NCI-H2171 (cell line): Measurements from ENCODE around the gene CRY1.

Experiments
- DNase-seq: peaks from one replicate; lab custom pipeline; 2025; lab: John Stamatoyannopoulos, UW

CRY1 gene

GRCh38 chr12:107093417-107094182, at the start of gene CRY1:
TSS of gene CRY1 (minus strand) at chr12:107093549. CDS start at chr12:107092961, 588 bp downstream.
- DNase-seq, result peak; percentile 97

GRCh38 chr12:107139787-107140186, 46.4 kb upstream of the CRY1 start:
- DNase-seq, result no peak

GRCh38 chr12:107138990-107139389, 45.6 kb upstream of the CRY1 start:
- DNase-seq, result no peak

DNA sequence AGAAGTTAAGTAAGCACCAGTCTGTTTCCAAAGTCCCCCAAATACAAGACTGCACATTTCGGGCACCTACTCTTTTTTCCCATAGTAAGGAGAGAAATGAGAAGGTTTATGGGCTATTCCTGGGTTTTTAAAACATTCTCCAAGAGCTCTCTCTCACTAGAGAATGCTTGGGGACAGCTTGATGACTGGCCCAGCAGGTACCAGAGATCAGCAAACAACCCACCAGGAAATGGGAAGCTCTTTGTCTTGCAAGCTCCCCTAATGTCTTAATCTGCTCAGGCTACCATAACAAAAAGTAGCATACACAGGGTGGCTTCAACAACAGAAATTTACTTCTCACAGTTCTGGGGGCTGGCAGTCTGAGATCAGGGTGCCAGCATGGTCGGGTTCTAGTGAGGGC, 41.8 kb upstream of the CRY1 start:
- DNase-seq, result no peak

DNA sequence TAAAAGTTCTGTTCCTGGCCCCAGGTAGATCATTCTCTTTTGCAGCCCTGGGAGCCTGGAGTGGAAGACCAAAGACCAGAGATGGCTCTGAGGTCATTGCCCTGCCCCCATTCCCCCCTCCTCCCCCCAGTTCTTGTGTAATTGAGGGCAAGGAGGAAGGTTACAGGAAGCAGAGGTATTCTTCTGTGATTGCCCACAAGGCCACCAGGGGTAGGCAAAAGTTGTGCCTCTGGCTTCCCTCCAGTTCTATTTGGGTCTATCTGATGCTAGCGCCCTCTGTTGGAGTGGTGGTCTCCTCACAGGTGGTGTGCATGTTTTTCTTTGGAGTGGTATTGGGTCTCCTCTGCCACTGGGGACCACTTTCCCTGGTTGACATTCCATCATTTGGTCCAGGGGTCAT, 41.2 kb upstream of the CRY1 start:
- no peak for DNase-seq

DNA sequence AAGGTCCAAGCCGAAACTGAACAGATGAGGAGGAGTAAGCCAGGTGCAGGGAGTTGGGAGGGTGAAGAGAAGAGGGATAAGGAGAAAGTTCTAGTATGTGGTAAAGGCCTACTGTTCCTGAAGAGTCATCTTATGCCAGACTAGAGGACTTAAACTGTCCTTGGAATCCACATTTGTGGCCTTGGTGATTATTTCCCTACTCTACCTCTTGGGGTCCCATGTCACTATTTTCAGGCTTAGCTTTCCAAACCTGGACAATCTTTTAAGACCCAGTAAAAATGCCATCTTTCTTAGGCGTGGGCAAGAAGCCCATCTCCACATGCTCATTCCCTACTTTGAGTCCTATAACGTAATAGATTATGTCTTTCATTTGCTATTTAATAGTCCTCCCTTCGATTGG, 40.1 kb upstream of the CRY1 start:
- DNase-seq, result no peak

- DNase-seq, result peak; percentile 75
Measured at GRCh38 chr12:107131832-107132616, 38.7 kb upstream of the CRY1 start.

GRCh38 chr12:107130830-107131611, 37.7 kb upstream of the CRY1 start:
- DNase-seq, result peak; percentile 53

DNA sequence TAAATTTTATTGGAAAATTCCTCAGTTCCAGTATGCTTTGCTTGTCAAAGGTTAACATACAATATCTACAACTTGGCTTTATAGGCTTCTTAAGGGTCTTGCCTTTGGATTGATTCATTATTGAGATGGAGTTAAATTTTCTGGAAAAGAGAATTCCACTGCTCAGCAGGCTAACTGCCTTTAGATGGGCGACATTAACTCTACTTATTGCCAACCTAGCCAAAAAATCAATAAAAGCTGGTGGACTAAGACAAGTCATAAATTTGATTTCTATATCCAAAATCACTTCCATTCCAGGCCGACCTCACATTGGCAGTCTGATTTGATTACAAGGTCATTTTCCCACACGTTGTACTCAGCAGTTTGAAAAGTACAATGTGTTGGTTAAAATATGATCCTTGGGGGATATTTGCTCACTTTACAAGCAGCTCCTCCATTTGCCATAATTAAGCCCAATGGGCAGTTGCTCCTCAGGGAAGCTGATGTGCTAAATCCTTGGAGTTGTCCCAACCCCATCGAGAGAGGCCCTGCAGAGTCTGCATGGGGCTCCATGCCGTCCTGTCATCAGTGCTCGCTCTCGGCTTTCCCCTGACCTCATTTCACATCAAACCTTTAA, 36.1 kb upstream of the CRY1 start:
- DNase-seq, result no peak

DNA sequence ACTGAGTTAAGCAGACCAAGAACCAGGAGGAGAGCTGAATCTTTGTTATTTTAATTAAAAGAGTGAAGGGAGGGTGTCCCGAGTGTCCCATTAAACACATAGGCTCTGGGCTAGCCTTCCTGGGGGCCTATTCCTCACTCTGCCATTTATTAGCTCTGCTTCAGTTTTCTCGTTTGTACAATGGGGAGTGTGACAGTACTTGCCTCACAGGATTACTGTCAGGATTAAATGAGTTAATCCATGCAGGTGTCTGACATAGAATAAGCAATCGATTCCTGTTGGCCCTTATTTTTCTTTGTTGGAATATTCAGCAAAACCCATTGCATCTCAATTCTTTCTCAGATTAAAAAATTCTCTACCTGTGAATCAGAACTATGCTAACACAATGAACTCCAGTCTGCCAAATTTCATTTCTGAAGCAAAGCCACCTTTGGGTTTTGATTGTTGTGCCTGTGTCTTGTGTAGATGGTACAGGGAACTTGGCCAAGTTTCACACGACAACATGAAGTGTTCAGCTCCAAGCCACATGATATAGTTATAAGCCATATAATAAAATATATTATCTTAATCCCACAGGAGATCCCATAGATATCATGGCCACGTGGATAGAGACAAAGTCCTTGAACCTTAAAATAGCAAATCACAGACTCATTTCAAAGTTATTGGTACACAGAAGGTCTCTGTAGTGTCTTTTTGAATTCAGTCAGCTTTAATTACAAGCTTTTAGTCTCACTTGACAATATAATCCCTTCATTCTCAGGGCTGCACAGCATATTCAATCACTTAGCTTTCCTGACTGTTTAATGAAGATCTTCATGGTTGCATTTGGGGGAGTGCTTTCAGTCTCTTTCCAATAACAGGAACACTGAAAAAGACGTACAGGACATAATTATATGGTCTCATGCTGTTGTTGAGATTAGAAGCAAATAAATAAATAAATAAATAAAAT, 34.4 kb upstream of the CRY1 start:
- DNase-seq, result no peak

DNA sequence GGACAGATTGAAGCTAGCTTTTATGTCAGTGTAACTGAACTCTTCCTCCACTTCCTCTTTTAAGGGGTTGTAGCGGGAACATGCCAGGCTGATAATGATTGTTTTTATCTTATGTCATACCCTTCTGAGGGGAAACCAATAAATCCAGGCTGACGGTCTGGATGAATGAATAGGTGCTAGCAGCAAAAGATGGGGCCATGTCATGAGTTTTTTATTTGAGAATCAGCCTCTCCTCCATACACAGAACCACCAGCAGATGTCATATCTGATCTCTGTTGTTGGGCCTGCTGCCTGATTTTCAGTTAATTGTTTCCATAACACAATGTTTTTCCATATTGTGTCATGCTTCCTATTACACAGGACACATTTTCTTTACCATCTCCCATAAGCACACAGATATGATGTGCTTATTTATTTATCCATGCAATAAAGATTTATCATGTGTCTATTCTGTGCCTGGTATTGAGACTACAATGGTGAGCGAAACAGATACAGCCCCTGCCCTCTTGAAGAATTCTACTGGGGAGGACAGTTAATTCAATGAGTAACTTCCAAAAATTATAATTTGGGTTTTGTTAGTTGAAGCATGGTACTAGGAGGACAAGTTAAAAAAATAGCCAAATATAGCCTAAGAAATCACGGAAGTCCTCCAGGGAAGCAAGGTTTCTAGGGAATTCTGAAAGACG, 33.6 kb upstream of the CRY1 start:
- DNase-seq, result no peak

GRCh38 chr12:107125833-107126232, 32.5 kb upstream of the CRY1 start:
- no peak for DNase-seq

- no peak for DNase-seq
Measured at GRCh38 chr12:107122452-107122958, 29.2 kb upstream of the CRY1 start.

DNA sequence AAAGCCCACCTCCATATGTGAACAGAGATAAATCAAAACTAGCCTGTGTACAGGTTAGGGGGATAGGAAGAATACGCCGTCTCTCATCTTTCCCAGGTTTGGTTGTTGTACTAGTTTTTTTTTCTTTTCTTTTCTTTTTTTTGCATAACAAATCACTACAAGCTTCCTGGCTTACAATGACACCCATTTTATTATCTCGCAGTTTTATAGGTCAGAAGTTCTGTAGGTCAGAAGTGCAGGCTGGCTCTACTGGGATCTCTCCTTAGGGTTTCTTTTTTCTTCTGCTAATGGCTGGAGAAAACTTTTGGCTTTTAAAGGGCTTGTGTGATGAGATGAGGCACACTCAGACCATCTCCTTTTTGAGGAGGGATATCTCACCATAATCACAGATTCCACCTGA, 25.7 kb upstream of the CRY1 start:
- DNase-seq, result no peak

DNA sequence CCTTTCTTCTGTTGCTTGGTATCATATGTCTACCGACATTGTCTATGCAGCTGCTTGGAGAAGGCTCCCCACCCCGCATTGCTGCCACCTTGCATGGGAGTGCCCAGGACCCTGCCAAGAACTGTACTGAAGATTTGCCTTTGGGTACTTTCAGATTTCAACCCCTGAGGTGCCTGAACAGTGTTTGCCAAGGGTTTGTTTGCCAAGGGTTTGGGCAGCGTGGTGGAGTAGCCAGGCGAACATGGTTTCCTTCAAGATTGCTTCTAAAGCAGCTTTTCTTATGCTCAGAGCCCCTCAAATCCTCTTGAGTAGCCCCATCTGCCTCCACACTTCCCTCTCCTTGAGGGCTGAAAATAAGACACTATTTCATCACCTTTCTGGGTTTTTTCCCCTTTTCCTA, 25.3 kb upstream of the CRY1 start:
- no peak for DNase-seq

- peak; percentile 68 for DNase-seq
Measured at GRCh38 chr12:107115119-107115518, 21.8 kb upstream of the CRY1 start.

- DNase-seq, result no peak
Measured at GRCh38 chr12:107111314-107111713, 18.0 kb upstream of the CRY1 start.

- DNase-seq, result no peak
Measured at GRCh38 chr12:107109726-107110719, 16.7 kb upstream of the CRY1 start.

DNA sequence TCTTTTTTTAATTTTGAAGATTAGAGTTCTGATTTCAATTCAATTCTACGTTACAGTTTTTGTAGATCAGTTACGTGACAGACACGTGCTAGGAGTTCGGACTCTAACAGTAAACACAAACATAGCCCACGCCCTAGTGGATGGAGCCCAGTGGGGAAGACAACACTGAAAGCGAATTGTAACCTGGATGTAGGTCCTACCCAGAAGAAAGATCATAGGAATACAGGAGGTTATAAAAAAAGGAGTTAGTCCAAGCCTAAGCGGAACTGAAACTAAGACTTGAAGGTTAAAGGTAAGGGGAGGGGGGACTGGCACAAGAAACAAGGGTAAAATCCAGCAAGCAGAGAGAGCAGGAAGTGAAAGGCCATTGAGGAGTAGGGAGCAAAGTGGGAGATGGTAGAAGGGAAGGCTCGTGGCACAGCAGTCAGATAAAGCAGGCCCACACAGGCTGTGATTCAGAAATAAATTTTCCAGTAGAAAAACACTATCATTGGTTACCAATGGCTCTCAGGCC, 15.7 kb upstream of the CRY1 start:
- DNase-seq, result no peak
